Esophagus muscularis mucosa (tissue), 4 donors: ENCODE results near the gene PKM. TPM values are rescaled to one million over a fixed set of nuclear protein-coding genes. Genes with fewer than 3 reads are reported as not detected.

Source experiments
- DNase-seq: peaks from one replicate; pipeline ENCODE4 v3.0.0-alpha.2; 2017; ENCODE audit errors: extremely low spot score
- H3K27ac ChIP-seq, 4 donors: fragments of 200-600 bp; sonication (generic); replicated peaks in 1 of 4; 1 replicate in 3 of 4; 2 replicates in 1 of 4; pipeline ENCODE4 v1.5.1; 2016 to 2019; ENCODE audit warnings: mild to moderate bottlenecking in 1 of 4
- H3K27me3 ChIP-seq, 4 donors: fragments of 200-600 bp; sonication (generic); one replicate each; pipeline versions ENCODE4 v1.5.1 to v1.6.0; 2016 to 2019
- H3K36me3 ChIP-seq, 4 donors: fragments of 200-600 bp; sonication (generic); one replicate each; pipeline ENCODE4 v1.5.1; 2016 to 2019
- H3K4me1 ChIP-seq, 4 donors: fragments of 200-600 bp; sonication (generic); one replicate each; pipeline ENCODE4 v1.5.1; 2016 to 2019
- H3K4me3 ChIP-seq, 4 donors: fragments of 200-600 bp; sonication (generic); 1 replicate in 2 of 4; 2 replicates in 2 of 4; pipeline ENCODE4 v1.5.1; 2016 to 2019; ENCODE audit warnings: mild to moderate bottlenecking in 4 of 4, moderate library complexity in 1 of 4
- H3K9me3 ChIP-seq, 4 donors: fragments of 200-600 bp; sonication (generic); 1 replicate in 3 of 4; 2 replicates in 1 of 4; pipeline ENCODE4 v1.5.1; 2016 to 2019
- CTCF ChIP-seq, 3 experiments: fragments of 200-600 bp in 2 of 3; fragments of 450-650 bp in 1 of 3; sonication (generic) in 2 of 3; IDR thresholded peaks; one replicate each; pipeline ENCODE4 v1.5.1; 2017 to 2019; ENCODE audit warnings: antibody characterized with exemption in 3 of 3, mild to moderate bottlenecking in 2 of 3, moderate library complexity in 1 of 3
- EP300 ChIP-seq: sonication (generic); formaldehyde crosslinking; IDR thresholded peaks from one replicate; pipeline ENCODE4 v1.6.1; 2017; ENCODE audit warnings: antibody characterized with exemption
- POLR2A ChIP-seq: fragments of 450-650 bp; IDR thresholded peaks from one replicate; pipeline ENCODE4 v1.6.1; 2017; ENCODE audit warnings: antibody characterized with exemption, moderate library complexity, mild to moderate bottlenecking, low read depth
- POLR2AphosphoS5 ChIP-seq, 2 donors: sonication (generic); formaldehyde crosslinking; IDR thresholded peaks; one replicate each; pipeline ENCODE4 v1.6.1; 2017; ENCODE audit warnings: antibody characterized with exemption in 2 of 2
- WGBS: methylation state at CpG from one replicate; pipeline ENCODE4 v1.1.5; 2018; 5-methylcytosine and 5-hydroxymethylcytosine counted together
- intact Hi-C: fragments of 100-400 bp; cut with DNase I; formaldehyde crosslinking; loops from one replicate; pipeline ENCODE4 v1.15.1; 2023
- total RNA-seq, 4 donors: library from RNA; depleted of rRNA; stranded (reverse); fragments of >200 nt; gene quantifications; one replicate each; pipeline versions ENCODE4 v1.1.0 to v1.2.1, GENCODE V29; 2016

Gene PKM
- total RNA-seq, 4 donors from 2014 or later = 392 to 605 (median 482) TPM

DNA sequence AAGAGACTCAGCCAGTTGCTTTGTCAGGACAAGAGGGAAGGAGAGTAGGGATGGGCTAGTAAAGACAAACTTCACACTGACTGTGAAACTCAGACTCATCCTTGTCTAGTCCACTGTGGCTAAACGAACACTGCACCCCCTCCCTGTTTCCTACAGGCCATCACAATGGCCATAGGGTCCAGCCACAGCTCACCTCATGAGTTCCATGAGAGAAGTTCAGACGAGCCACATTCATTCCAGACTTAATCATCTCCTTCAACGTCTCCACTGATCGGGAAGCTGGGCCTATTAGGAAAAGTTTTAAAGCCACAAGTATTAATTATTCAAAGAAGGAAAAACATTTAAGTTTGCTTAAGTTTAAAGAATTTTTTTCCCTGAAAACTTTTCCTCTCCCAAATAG is 13.8 kb downstream of the PKM start:
- WGBS = 86% methylated on average over 4 of the region's 4 CpGs
- Histone ChIP-seq H3K4me3 (no peak overlapping the region), H3K27ac (no peak overlapping the region), H3K9me3 (no peaks in the 10 kb centered on the region), H3K36me3 (peaks cover 49 to 84% (median 69%) of the 10 kb centered on the region in 4 donors), H3K4me1 (peaks cover 7 to 23% (median 17%) of the 10 kb centered on the region in 4 donors), H3K27me3 (no peaks in the 10 kb centered on the region)
- TF ChIP-seq CTCF (IDR thresholded peaks at IDR 0.05) (no peak), POLR2AphosphoS5 (IDR thresholded peaks at IDR 0.05) (no peak), EP300 (no peak), POLR2A (no peak)
- no peak for DNase-seq
- intact Hi-C loops = no loop called here

DNA sequence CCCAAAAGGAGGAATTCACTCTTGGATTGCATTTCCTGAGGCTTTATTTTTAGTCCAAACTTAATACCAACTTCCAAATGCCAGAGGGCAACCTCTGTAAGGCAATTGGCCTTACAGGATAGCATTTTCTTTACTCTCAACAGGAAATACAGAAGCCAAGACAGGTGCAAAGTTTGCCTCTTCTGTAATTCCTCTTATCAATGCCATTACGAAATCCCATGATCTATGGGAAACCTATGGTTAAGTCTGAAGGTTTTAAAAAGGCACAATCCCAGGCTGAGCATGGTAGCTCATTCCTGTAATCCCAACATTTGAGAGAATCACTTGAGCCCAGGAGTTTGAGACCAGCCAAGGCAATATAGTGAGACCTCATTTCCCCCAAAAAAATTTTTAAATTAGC is 14.9 kb downstream of the PKM start:
- Histone ChIP-seq H3K27ac (no peak overlapping the region), H3K36me3 (peaks cover 49 to 95% (median 80%) of the 10 kb centered on the region in 4 donors), H3K9me3 (no peaks in the 10 kb centered on the region), H3K4me1 (peaks cover 0 to 17% (median 9%) of the 10 kb centered on the region in 4 donors), H3K4me3 (no peak overlapping the region), H3K27me3 (no peaks in the 10 kb centered on the region)
- intact Hi-C loops = no loop called here
- no peak for DNase-seq
- TF ChIP-seq POLR2AphosphoS5 (IDR thresholded peaks at IDR 0.05) (no peak), EP300 (no peak), CTCF (IDR thresholded peaks at IDR 0.05) (no peak), POLR2A (no peak)
- 87% methylated on average over 1 of the region's 1 CpG for WGBS

DNA sequence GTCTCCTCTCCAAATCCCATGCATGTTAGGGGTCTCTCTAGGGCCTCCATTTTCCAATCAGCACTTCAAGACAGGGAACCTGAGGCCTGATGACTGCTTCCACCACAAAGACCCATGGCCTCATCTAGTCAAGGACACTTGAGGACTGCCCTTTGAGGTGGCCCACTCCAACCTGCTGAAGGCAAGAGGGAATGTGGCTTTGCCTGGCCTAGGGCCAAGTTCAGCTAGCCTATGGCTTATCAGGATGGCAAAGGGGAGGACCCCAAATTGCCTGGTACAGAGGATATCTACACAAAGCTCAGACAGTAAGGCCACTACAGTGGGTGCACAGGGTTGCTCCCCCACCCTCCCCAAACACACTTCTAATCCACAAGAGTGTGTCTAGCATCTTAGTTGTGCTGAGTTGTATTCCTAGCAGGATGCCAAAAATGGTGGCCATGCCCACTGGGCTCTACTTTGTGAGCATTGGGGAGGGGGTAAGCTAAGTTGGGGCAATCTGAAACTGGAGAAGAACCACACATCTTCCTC is 23.4 kb downstream of the PKM start:
- H3K4me1 ChIP-seq = peaks cover 17 to 20% (median 19%) of the 10 kb centered on the region in 4 donors
- H3K36me3 ChIP-seq = peaks cover 56 to 99% (median 96%) of the 10 kb centered on the region in 4 donors
- H3K27ac ChIP-seq = no peak overlapping the region
- DNase-seq = no peak
- H3K9me3 ChIP-seq = no peaks in the 10 kb centered on the region
- TF ChIP-seq POLR2A (no peak), CTCF (IDR thresholded peaks at IDR 0.05) (no peak)
- H3K27me3 ChIP-seq = no peaks in the 10 kb centered on the region
- H3K4me3 ChIP-seq = no peak overlapping the region
- intact Hi-C loops = no loop called here

GRCh38 chr15:72206677-72207000 is 24.4 kb downstream of the PKM start:
- no peak for DNase-seq

More at GRCh38 chr15:72206677-72207000, 24.4 kb downstream of the PKM start:
- Histone ChIP-seq H3K36me3 (peaks cover 66 to 99% (median 96%) of the 10 kb centered on the region in 4 donors), H3K9me3 (no peaks in the 10 kb centered on the region), H3K27me3 (no peaks in the 10 kb centered on the region), H3K27ac (no peak overlapping the region), H3K4me3 (no peak overlapping the region), H3K4me1 (peaks cover 17 to 29% (median 22%) of the 10 kb centered on the region in 4 donors)
- WGBS = 86% methylated on average over 2 of the region's 5 CpGs
- TF ChIP-seq CTCF (IDR thresholded peaks at IDR 0.05) (no peak), POLR2A (no peak), EP300 (no peak), POLR2AphosphoS5 (IDR thresholded peaks at IDR 0.05) (no peak)
- intact Hi-C loops = no loop called here
